H1 (cell line): ENCODE results near the gene UCMA. TPM values are rescaled to one million over a fixed set of nuclear protein-coding genes. Genes with fewer than 3 reads are reported as not detected.

Experiments
- BACH1 ChIP-seq: IDR thresholded peaks from 2 replicates; pipeline ENCODE4 v1.6.1; 2012; ENCODE audit warnings: low read length, improper control_type of control experiment
- BRCA1 ChIP-seq: IDR thresholded peaks from 2 replicates; pipeline ENCODE4 v1.6.1; 2012; ENCODE audit warnings: low read depth, low read length, improper control_type of control experiment
- CHD1 ChIP-seq: IDR thresholded peaks from 2 replicates; pipeline ENCODE4 v1.6.1; 2012; ENCODE audit warnings: low read depth, low read length, improper control_type of control experiment
- CHD7 ChIP-seq: fragments of 300-600 bp; sonication (generic); IDR thresholded peaks from 2 replicates; pipeline ENCODE4 v1.7.1; 2012; ENCODE audit warnings: low read length, moderate library complexity, mild to moderate bottlenecking, inconsistent platforms; ENCODE audit not compliant: insufficient replicate concordance
- CTBP2 ChIP-seq: IDR thresholded peaks from 2 replicates; pipeline ENCODE4 v1.7.0; 2011; ENCODE audit warnings: borderline replicate concordance, mild to moderate bottlenecking, moderate library complexity, mixed read lengths, low read length; ENCODE audit not compliant: insufficient read depth, insufficient read length
- GTF2F1 ChIP-seq: IDR thresholded peaks from 2 replicates; pipeline ENCODE4 v1.6.1; 2012; ENCODE audit warnings: low read depth, low read length, improper control_type of control experiment, borderline replicate concordance
- JUND ChIP-seq: IDR thresholded peaks from 2 replicates; pipeline ENCODE4 v1.6.1; 2011; ENCODE audit warnings: mild to moderate bottlenecking, improper control_type of control experiment, low read length
- SP1 ChIP-seq: IDR thresholded peaks from 2 replicates; pipeline ENCODE4 v1.6.1; 2011; ENCODE audit warnings: low read depth, low read length
- TBP ChIP-seq: IDR thresholded peaks from 2 replicates; pipeline ENCODE4 v1.6.1; 2011; ENCODE audit warnings: low read depth, low read length, improper control_type of control experiment
- USF2 ChIP-seq: IDR thresholded peaks from 2 replicates; pipeline ENCODE4 v1.6.1; 2011; ENCODE audit warnings: low read length, improper control_type of control experiment
- polyA plus RNA-seq, 7 experiments: library from polyadenylated mRNA; depleted of rRNA in 3 of 7; stranded (reverse) in 5 of 7; unstranded in 2 of 7; fragments of >200 nt in 5 of 7; fragments of 200-250 nt in 2 of 7; gene quantifications; 1 replicate in 5 of 7; 2 replicates in 1 of 7; 4 replicates in 1 of 7; pipeline versions ENCODE4 v1.2.1 to v1.2.3, GENCODE V29; 2011 to 2013; ENCODE audit warnings: missing spikeins in 2 of 7, mixed read lengths in 2 of 7
- total RNA-seq: library from RNA; stranded (reverse); fragmentation: NEBNext Ultra II Directional; extraction: Animal tissue kit (Norgen Biotek cat#: 25700); gene quantifications from 2 replicates; pipeline ENCODE4 v1.2.1, GENCODE V29; 2021
- TF ChIP-seq, protein P1 (sequence below): IDR thresholded peaks from 2 replicates; pipeline ENCODE4 v1.6.1; 2011; ENCODE audit warnings: low read depth, mild to moderate bottlenecking, low read length; ENCODE audit not compliant: insufficient read depth

UCMA gene
- total and polyA plus RNA-seq, 2 of the 8 experiments (the other 6 are each of a cell fraction or from before 2014, with no cell fraction given) = 1.2 to 4.6 TPM

GRCh38 chr10:13222151-13222550, 12.0 kb downstream of the UCMA start (continued):
- TF ChIP-seq CHD7 (no peak), CTBP2 (no peak), USF2 (no peak), SP1 (no peak), BACH1 (no peak), BRCA1 (no peak), JUND (no peak), CHD1 (no peak), GTF2F1 (no peak), TBP (no peak)
- TF ChIP-seq, protein P1, sequence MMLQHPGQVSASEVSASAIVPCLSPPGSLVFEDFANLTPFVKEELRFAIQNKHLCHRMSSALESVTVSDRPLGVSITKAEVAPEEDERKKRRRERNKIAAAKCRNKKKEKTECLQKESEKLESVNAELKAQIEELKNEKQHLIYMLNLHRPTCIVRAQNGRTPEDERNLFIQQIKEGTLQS = no peak
